ENCODE measurements around the gene TENT4A.

Gene TENT4A

DNA sequence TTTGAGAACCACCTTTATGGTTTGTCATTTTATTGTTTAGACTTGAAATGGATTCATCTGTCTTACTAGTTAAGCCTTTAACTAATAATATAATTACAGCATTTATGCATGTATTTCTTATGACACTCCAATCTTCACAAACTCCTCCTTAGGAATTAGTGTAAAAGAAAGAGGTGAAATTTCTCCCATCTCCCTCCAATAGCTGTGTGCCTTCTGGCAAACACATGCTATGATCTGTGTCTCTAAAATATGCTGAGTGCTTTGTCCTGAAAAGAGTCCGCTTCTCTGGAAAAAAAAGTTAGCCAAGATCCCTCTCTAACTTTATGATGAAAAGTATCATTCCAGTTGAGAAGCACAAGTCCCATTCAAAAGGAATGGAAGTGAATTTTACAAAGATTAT, 13.9 kb upstream of the TENT4A start:
- Histone ChIP-seq H3K27ac (ENCODE audit: low read length) (no peak overlapping the region), H3K27me3 (ENCODE audit: control insufficient read depth, insufficient read depth, low read length) (no peaks in the 10 kb centered on the region), H3K9me3 (ENCODE audit: control insufficient read depth, insufficient read depth, low read length) (no peaks in the 10 kb centered on the region), H3K4me1 (ENCODE audit: control insufficient read depth, insufficient read depth, low read length) (0 out of 2 replicates have a peak, but pooled peaks cover 4% of the 10 kb centered on the region), H3K36me3 (ENCODE audit: control insufficient read depth, insufficient read depth, low read length) (no peaks in the 10 kb centered on the region), H3K4me3 (ENCODE audit: low read length) (no peak overlapping the region)
- DNase-seq (ENCODE audit: low read depth, low spot score) = no peak
- WGBS (ENCODE audit: insufficient coverage, insufficient read length) = no CpG with 5 or more reads among the region's 1 CpG

DNA sequence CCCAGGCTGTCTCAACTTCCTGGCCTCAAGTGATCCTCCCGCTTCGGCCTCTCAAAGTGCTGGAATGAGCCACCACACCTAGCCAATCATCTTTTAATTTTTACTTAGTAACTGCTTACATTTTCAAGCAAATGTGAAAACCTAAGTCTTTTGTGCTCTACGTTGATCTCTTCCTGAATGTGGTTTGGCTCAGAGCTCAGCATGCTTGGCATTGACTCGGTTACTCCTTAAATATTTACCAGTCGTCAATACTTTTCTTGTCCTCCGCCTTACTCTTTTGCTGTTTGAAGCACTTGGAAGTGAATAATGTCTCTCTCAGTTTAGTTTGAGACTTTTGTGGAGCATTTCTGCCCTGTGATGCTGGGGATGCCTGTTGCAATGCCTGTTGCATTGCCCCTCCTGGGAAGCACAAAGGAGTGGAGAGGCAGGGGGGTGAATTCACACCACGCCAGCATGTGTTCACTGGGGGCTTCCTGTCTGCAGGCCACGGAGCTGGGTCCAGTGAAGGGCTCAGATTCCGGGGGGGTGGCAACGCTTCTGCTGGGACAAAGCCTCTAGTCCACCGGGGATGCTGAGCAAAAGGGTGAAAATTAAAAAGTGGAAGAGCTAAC, 13.1 kb upstream of the TENT4A start:
- Histone ChIP-seq H3K27ac (ENCODE audit: low read length) (no peak overlapping the region), H3K4me3 (ENCODE audit: low read length) (no peak overlapping the region), H3K27me3 (ENCODE audit: control insufficient read depth, insufficient read depth, low read length) (no peaks in the 10 kb centered on the region), H3K36me3 (ENCODE audit: control insufficient read depth, insufficient read depth, low read length) (no peaks in the 10 kb centered on the region), H3K4me1 (ENCODE audit: control insufficient read depth, insufficient read depth, low read length) (0 out of 2 replicates have a peak, but pooled peaks cover 4% of the 10 kb centered on the region), H3K9me3 (ENCODE audit: control insufficient read depth, insufficient read depth, low read length) (no peaks in the 10 kb centered on the region)
- WGBS (ENCODE audit: insufficient coverage, insufficient read length) = no CpG with 5 or more reads among the region's 11 CpGs
- no peak for DNase-seq (ENCODE audit: low read depth, low spot score)

DNA sequence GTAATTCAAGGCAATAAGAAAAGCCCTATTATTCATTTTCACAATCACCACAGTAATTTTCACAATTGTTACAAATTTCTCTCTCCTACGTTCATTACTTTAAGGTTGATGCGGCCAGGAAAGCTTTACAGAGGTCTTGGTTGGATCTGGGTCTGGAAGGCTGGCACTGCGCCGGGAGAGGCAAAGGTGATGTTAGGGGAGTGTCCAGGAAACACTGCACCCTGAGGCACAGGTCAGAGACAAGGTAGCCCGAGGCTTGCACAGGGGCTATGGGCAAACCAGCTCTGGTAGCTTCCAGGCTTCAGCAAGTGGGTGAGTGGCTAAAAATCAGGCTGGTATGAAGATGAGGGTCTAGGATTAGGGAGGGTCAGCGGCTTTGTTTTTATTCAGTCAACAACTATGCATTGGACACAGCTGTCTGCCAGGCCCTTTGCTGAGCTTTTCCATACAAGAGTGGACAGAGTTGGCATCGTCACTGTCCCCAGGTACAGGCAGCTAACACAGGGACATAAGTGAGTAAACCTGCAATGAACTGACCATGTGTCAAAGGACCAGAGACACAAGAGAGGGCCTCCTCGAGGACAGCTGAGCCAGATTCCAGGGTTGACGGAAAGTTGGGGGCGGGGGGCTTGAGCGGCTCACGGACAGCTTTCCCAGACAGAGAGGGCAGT, 12.4 kb upstream of the TENT4A start:
- Histone ChIP-seq H3K9me3 (ENCODE audit: control insufficient read depth, insufficient read depth, low read length) (no peaks in the 10 kb centered on the region), H3K27ac (ENCODE audit: low read length) (no peak overlapping the region), H3K4me3 (ENCODE audit: low read length) (no peak overlapping the region), H3K36me3 (ENCODE audit: control insufficient read depth, insufficient read depth, low read length) (no peaks in the 10 kb centered on the region), H3K4me1 (ENCODE audit: control insufficient read depth, insufficient read depth, low read length) (0 out of 2 replicates have a peak, but pooled peaks cover 4% of the 10 kb centered on the region), H3K27me3 (ENCODE audit: control insufficient read depth, insufficient read depth, low read length) (no peaks in the 10 kb centered on the region)
- no peak for DNase-seq (ENCODE audit: low read depth, low spot score)
- no CpG with 5 or more reads among the region's 12 CpGs for WGBS (ENCODE audit: insufficient coverage, insufficient read length)

DNA sequence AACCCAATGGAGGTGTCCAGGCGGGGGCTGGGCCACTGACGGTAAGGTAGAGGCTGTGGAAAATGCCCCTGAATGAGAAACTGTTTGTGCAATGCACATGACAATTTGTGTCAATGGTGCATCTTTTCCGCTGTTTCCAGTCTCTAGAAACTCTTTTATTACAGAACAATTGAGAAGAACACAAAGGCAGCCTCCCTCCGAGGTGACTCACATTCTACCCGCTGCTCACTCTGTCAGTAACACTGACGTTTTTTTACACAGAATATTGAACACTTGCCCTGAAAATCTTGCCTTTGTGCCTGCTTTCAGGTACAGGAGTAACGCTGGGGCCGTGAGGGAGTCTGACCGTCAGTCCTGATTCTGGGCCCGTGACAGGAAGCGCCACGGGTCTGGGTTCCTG, 11.7 kb upstream of the TENT4A start:
- no CpG with 5 or more reads among the region's 12 CpGs for WGBS (ENCODE audit: insufficient coverage, insufficient read length)
- no peaks in the 10 kb centered on the region for H3K36me3 ChIP-seq (ENCODE audit: control insufficient read depth, insufficient read depth, low read length)

DNA sequence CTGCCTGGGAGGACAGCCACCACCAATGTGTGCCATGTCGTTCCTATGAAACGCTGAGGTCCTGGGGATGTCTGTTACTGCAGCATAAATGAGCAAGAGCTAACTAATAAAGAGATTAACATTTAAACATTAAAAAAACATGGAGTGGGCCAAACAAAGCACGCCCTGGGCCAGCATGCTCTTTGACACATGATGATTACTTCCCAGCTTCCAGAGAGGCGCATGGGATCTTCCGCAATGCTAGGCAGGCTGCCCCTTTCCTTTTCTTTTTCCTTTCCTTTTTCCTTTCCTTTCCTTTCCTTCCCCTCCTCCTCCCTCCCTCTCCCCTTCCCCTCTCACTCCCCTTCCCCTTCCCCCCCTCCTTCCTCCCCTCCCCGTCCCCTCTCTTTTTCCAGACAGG, 10.6 kb upstream of the TENT4A start:
- H3K27me3 ChIP-seq (ENCODE audit: control insufficient read depth, insufficient read depth, low read length) = no peaks in the 10 kb centered on the region
- no peaks in the 10 kb centered on the region for H3K9me3 ChIP-seq (ENCODE audit: control insufficient read depth, insufficient read depth, low read length)
- no peak overlapping the region for H3K27ac ChIP-seq (ENCODE audit: low read length)
- H3K36me3 ChIP-seq (ENCODE audit: control insufficient read depth, insufficient read depth, low read length) = no peaks in the 10 kb centered on the region
- H3K4me1 ChIP-seq (ENCODE audit: control insufficient read depth, insufficient read depth, low read length) = 0 out of 2 replicates have a peak, but pooled peaks cover 4% of the 10 kb centered on the region
- no peak overlapping the region for H3K4me3 ChIP-seq (ENCODE audit: low read length)
- WGBS (ENCODE audit: insufficient coverage, insufficient read length) = no CpG with 5 or more reads among the region's 6 CpGs
- no peak for DNase-seq (ENCODE audit: low read depth, low spot score)

More for the DNA sequence above, 11.7 kb upstream of the TENT4A start:
- DNase-seq (ENCODE audit: low read depth, low spot score) = no peak
- Histone ChIP-seq H3K27ac (ENCODE audit: low read length) (no peak overlapping the region), H3K4me1 (ENCODE audit: control insufficient read depth, insufficient read depth, low read length) (0 out of 2 replicates have a peak, but pooled peaks cover 4% of the 10 kb centered on the region), H3K4me3 (ENCODE audit: low read length) (no peak overlapping the region), H3K9me3 (ENCODE audit: control insufficient read depth, insufficient read depth, low read length) (no peaks in the 10 kb centered on the region), H3K27me3 (ENCODE audit: control insufficient read depth, insufficient read depth, low read length) (no peaks in the 10 kb centered on the region)

DNA sequence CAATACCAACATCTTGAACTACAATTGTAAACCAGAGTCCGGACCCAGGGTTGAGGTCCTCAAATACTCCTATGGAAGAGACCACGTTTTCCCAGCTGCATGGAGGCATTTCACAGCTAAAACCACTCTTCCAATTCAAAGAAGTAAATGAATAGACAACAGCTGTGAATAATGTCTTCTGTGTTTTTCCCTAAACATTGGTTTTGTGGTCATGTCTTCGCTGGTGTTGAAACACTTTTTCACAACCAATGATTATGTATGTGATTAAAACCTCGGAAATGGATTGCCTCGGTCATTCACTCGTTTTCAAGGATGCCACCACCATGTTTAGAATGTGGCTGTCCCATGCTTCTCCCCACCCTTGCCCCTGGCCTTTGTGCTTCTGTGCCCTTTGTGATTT, 9.4 kb upstream of the TENT4A start:
- no peaks in the 10 kb centered on the region for H3K27me3 ChIP-seq (ENCODE audit: control insufficient read depth, insufficient read depth, low read length)
- H3K27ac ChIP-seq (ENCODE audit: low read length) = no peak overlapping the region
- no peaks in the 10 kb centered on the region for H3K9me3 ChIP-seq (ENCODE audit: control insufficient read depth, insufficient read depth, low read length)
- WGBS (ENCODE audit: insufficient coverage, insufficient read length) = no CpG with 5 or more reads among the region's 6 CpGs
- H3K36me3 ChIP-seq (ENCODE audit: control insufficient read depth, insufficient read depth, low read length) = no peaks in the 10 kb centered on the region
- no peak overlapping the region for H3K4me3 ChIP-seq (ENCODE audit: low read length)
- no peak for DNase-seq (ENCODE audit: low read depth, low spot score)
- 0 out of 2 replicates have a peak, but pooled peaks cover 4% of the 10 kb centered on the region for H3K4me1 ChIP-seq (ENCODE audit: control insufficient read depth, insufficient read depth, low read length)

DNA sequence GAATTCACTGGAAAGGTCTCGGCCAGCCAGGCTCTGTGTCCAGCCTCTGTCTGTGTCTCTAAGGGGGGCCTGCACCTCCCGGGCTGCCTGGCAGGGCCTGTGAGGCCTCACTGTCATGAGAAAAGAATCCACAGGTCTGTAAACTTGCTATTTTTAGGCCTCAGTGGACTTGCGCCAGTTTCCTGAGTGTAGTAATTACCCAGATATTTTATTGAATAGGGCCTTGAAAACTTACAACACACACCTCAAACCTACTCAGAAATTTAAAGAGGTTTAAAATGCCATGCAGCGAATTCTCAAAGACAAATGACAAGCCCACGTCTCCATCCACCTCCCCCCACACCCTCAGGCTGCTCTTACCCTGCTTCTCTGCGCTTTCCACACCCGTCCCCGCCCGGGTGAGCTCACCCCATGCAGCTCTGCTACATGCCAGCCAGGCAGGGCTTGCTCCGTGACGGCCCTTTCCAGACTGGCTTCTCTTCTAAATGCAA, 8.8 kb upstream of the TENT4A start:
- H3K27ac ChIP-seq (ENCODE audit: low read length) = no peak overlapping the region
- 0 out of 2 replicates have a peak, but pooled peaks cover 4% of the 10 kb centered on the region for H3K4me1 ChIP-seq (ENCODE audit: control insufficient read depth, insufficient read depth, low read length)
- no peaks in the 10 kb centered on the region for H3K36me3 ChIP-seq (ENCODE audit: control insufficient read depth, insufficient read depth, low read length)
- no peaks in the 10 kb centered on the region for H3K9me3 ChIP-seq (ENCODE audit: control insufficient read depth, insufficient read depth, low read length)
- no peaks in the 10 kb centered on the region for H3K27me3 ChIP-seq (ENCODE audit: control insufficient read depth, insufficient read depth, low read length)
- no peak overlapping the region for H3K4me3 ChIP-seq (ENCODE audit: low read length)
- no CpG with 5 or more reads among the region's 11 CpGs for WGBS (ENCODE audit: insufficient coverage, insufficient read length)
- no peak for DNase-seq (ENCODE audit: low read depth, low spot score)

DNA sequence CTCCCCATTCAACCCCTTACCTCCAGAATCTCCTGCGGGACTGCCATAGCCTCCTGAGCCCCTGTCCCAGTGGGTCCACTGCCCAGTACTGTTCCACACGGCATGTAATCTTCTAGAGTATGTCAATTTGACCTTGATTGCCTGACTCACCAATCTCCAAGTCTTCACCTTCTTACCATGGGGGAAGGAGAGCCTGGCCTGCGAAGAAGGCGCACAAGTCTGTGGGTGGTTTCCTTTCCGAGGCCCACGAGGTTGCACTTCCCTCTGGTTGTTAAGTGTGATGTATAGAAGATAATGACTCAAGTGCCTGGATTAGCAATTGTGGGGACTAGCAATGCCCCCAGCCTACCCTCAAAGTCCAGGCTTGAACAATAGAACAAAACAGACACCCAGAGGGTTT, 8.1 kb upstream of the TENT4A start:
- H3K4me3 ChIP-seq (ENCODE audit: low read length) = no peak overlapping the region
- no peak overlapping the region for H3K27ac ChIP-seq (ENCODE audit: low read length)
- no peak for DNase-seq (ENCODE audit: low read depth, low spot score)
- H3K27me3 ChIP-seq (ENCODE audit: control insufficient read depth, insufficient read depth, low read length) = no peaks in the 10 kb centered on the region
- no CpG with 5 or more reads among the region's 6 CpGs for WGBS (ENCODE audit: insufficient coverage, insufficient read length)
- 0 out of 2 replicates have a peak, but pooled peaks cover 3% of the 10 kb centered on the region for H3K4me1 ChIP-seq (ENCODE audit: control insufficient read depth, insufficient read depth, low read length)
- no peaks in the 10 kb centered on the region for H3K9me3 ChIP-seq (ENCODE audit: control insufficient read depth, insufficient read depth, low read length)
- no peaks in the 10 kb centered on the region for H3K36me3 ChIP-seq (ENCODE audit: control insufficient read depth, insufficient read depth, low read length)

DNA sequence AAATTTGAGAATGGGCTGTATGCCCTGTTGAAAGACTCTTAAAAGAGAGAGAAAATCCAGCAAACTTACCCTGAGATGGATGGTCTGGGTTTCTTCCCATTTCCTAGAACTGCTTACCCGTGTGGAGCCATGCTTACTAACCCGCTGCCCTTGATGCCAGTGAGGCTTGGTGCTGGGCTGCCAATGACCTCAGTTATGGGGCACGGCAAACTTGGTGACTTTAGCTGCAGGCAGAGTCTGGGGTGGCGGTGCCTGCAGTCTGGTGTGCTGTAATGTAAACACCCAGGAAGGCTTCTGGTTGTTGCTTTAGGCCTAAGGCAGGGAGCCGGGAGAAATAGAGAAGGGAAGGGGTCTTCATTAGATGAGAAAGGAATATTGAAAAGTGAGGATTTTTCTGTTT, 7.3 kb upstream of the TENT4A start:
- Histone ChIP-seq H3K4me1 (ENCODE audit: control insufficient read depth, insufficient read depth, low read length) (0 out of 2 replicates have a peak, but pooled peaks cover 2% of the 10 kb centered on the region), H3K4me3 (ENCODE audit: low read length) (no peak overlapping the region), H3K9me3 (ENCODE audit: control insufficient read depth, insufficient read depth, low read length) (no peaks in the 10 kb centered on the region), H3K36me3 (ENCODE audit: control insufficient read depth, insufficient read depth, low read length) (no peaks in the 10 kb centered on the region), H3K27me3 (ENCODE audit: control insufficient read depth, insufficient read depth, low read length) (no peaks in the 10 kb centered on the region), H3K27ac (ENCODE audit: low read length) (no peak overlapping the region)
- no peak for DNase-seq (ENCODE audit: low read depth, low spot score)
- no CpG with 5 or more reads among the region's 5 CpGs for WGBS (ENCODE audit: insufficient coverage, insufficient read length)

DNA sequence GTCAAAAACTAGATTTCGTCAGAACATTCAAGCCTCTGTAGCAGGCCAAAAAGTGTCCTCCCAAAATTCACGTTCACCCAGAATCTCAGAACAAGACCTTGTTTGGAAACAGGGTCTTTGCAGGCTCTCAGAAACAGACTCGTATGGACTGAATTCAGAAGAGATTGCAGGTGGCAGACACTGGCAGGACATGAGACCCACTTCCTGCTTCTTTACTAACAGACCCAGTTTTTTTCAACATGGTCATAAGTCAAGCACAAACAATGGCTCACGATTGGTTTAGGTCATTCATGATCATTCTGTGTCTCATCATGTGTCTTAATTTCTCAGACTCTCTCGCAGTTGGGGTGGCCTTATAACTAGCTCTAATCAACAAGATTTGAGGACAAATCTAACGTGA, 5.4 kb upstream of the TENT4A start:
- WGBS (ENCODE audit: insufficient coverage, insufficient read length) = no CpG with 5 or more reads among the region's 6 CpGs
- Histone ChIP-seq H3K27ac (ENCODE audit: low read length) (no peak overlapping the region), H3K27me3 (ENCODE audit: control insufficient read depth, insufficient read depth, low read length) (no peaks in the 10 kb centered on the region), H3K4me1 (ENCODE audit: control insufficient read depth, insufficient read depth, low read length) (no peaks in the 10 kb centered on the region), H3K9me3 (ENCODE audit: control insufficient read depth, insufficient read depth, low read length) (no peaks in the 10 kb centered on the region), H3K4me3 (ENCODE audit: low read length) (no peak overlapping the region), H3K36me3 (ENCODE audit: control insufficient read depth, insufficient read depth, low read length) (no peaks in the 10 kb centered on the region)
- DNase-seq (ENCODE audit: low read depth, low spot score) = no peak

Measured in iPS DF 6.9 (cell line).